Natural killer cell (primary cell): Measurements from ENCODE around the gene POLE3. TPM values are rescaled to one million over a fixed set of nuclear protein-coding genes. Genes with fewer than 3 reads are reported as not detected.

Experiments
- ATAC-seq, 3 donors: fragments of 150-1000 bp in 2 of 3; fragments of 200-7000 bp in 1 of 3; cut with Tn5 transposase; 1 replicate in 1 of 3; 2 replicates in 2 of 3; pipeline ENCODE4 v1.10.0; 2021; ENCODE audit warnings: mild to moderate bottlenecking in 2 of 3, moderate library complexity in 2 of 3
- DNase-seq, 2 donors: peaks; one replicate each; pipeline versions ENCODE4 v3.0.0 to v3.0.0-alpha.2; 2013 to 2021; ENCODE audit warnings: mixed read lengths in 1 of 2
- H3K27ac ChIP-seq: one replicate; pipeline ENCODE4 v1.5.1; 2013; ENCODE audit warnings: mild to moderate bottlenecking, low read length
- H3K27me3 ChIP-seq: one replicate; pipeline ENCODE4 v1.6.1; 2013; ENCODE audit warnings: low read length; ENCODE audit not compliant: control insufficient read depth, insufficient read depth
- H3K36me3 ChIP-seq: one replicate; pipeline ENCODE4 v1.6.1; 2013; ENCODE audit warnings: low read length; ENCODE audit not compliant: control insufficient read depth, insufficient read depth
- H3K4me1 ChIP-seq: one replicate; pipeline ENCODE4 v1.6.1; 2013; ENCODE audit warnings: low read length; ENCODE audit not compliant: control insufficient read depth, insufficient read depth
- H3K4me3 ChIP-seq: one replicate; pipeline ENCODE4 v1.5.1; 2013; ENCODE audit warnings: low read length
- H3K9me3 ChIP-seq: one replicate; pipeline ENCODE4 v1.6.1; 2013; ENCODE audit warnings: low read length; ENCODE audit not compliant: control insufficient read depth, insufficient read depth
- H3K27ac Mint-ChIP-seq, 2 donors: one replicate each; pipeline ENCODE4 v1.8.0; 2022; ENCODE audit warnings: mild to moderate bottlenecking in 2 of 2, mixed read lengths in 2 of 2, moderate library complexity in 1 of 2
- H3K27me3 Mint-ChIP-seq, 2 donors: one replicate each; pipeline ENCODE4 v1.8.0; 2022; ENCODE audit warnings: low read depth in 2 of 2, mixed read lengths in 2 of 2
- H3K36me3 Mint-ChIP-seq: one replicate; pipeline ENCODE4 v1.8.0; 2022; ENCODE audit warnings: mixed read lengths
- H3K4me1 Mint-ChIP-seq, 2 donors: one replicate each; pipeline ENCODE4 v1.8.0; 2022; ENCODE audit warnings: mixed read lengths in 2 of 2
- H3K4me3 Mint-ChIP-seq: one replicate; pipeline ENCODE4 v1.8.0; 2022; ENCODE audit warnings: mild to moderate bottlenecking, moderate library complexity, mixed read lengths
- H3K9me3 Mint-ChIP-seq, 2 donors: one replicate each; pipeline ENCODE4 v1.8.0; 2022; ENCODE audit warnings: mixed read lengths in 2 of 2
- WGBS: methylation state at CpG from one replicate; pipeline ENCODE4 v1.1.7; 2013; ENCODE audit warnings: missing lambda C conversion rate; ENCODE audit not compliant: insufficient coverage; 5-methylcytosine and 5-hydroxymethylcytosine counted together
- intact Hi-C: fragments of 100-400 bp; cut with micrococcal nuclease; formaldehyde crosslinking; loops from one replicate; pipeline ENCODE4 v1.14.2; 2022
- total RNA-seq, 4 donors: library from RNA; stranded (reverse); fragments of 120-200 nt in 1 of 4; gene quantifications; one replicate each; pipeline versions ENCODE4 v1.2.3 to v1.2.4, GENCODE V29; 2013 to 2022
- TF ChIP-seq, protein P1 (sequence below): fragments of 200-600 bp; IDR thresholded peaks from one replicate; pipeline ENCODE4 v1.8.0; 2022; ENCODE audit warnings: antibody characterized with exemption

The POLE3 gene
- total RNA-seq, 3 donors from 2014 or later (not counting 1 experiment from before 2014, with no cell fraction given), result 59.2 to 66.7 (median 62.2) TPM

DNA sequence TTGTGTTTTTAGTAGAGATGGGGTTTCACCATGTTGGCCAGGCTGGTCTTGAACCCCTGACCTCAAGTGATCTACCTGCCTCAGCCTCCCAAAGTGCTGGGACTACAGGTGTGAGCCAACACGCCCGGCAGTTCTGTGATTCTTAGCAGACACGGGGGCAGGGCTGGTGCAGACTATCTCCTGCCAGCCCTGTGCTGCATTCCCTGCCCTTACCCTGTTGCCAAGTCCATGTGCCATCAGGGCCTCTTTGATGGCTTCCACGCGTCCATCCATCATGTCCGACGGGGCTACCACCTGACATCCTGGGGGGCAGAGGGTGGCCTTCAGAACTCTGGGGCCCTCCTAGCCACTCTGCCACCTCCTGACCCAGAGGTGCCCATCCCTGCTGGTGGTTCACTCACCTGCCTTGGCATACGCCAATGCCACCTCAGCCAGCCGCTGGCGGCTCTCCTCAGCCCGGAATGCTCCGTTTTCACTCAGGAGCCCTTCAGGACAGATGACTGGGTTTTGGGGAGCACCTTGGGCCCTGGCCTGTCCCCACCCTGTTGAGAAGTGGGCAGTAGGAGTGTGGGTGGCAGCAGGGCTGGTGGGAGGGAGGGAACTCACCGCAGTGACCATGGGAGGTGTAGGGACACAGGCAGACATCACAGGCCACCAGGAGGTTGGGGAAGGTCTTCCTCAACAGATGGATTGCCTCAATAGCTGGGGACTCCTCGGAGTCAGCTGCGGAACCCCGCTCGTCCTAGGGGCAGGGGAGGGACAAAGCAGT is 20.1 kb downstream of the POLE3 start:
- Histone ChIP-seq H3K27me3 (no peaks in the 10 kb centered on the region), H3K36me3 (peaks cover 49% of the 10 kb centered on the region), H3K27ac (no peak overlapping the region), H3K4me3 (no peak overlapping the region), H3K9me3 (no peaks in the 10 kb centered on the region), H3K4me1 (no peaks in the 10 kb centered on the region)
- Mint-ChIP-seq H3K27me3 (no peaks in the 10 kb centered on the region), H3K27ac (no peak overlapping the region), H3K4me1 (peaks cover 0 to 2% of the 10 kb centered on the region in 2 donors), H3K4me3 (no peak overlapping the region), H3K36me3 (peaks cover 7% of the 10 kb centered on the region), H3K9me3 (no peaks in the 10 kb centered on the region)
- TF ChIP-seq, protein P1, sequence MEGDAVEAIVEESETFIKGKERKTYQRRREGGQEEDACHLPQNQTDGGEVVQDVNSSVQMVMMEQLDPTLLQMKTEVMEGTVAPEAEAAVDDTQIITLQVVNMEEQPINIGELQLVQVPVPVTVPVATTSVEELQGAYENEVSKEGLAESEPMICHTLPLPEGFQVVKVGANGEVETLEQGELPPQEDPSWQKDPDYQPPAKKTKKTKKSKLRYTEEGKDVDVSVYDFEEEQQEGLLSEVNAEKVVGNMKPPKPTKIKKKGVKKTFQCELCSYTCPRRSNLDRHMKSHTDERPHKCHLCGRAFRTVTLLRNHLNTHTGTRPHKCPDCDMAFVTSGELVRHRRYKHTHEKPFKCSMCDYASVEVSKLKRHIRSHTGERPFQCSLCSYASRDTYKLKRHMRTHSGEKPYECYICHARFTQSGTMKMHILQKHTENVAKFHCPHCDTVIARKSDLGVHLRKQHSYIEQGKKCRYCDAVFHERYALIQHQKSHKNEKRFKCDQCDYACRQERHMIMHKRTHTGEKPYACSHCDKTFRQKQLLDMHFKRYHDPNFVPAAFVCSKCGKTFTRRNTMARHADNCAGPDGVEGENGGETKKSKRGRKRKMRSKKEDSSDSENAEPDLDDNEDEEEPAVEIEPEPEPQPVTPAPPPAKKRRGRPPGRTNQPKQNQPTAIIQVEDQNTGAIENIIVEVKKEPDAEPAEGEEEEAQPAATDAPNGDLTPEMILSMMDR, result no peak
- DNase-seq (no peak), ATAC-seq (no peak)
- intact Hi-C loops, result no loop called here
- WGBS, result 96% methylated on average over 17 of the region's 17 CpGs

DNA sequence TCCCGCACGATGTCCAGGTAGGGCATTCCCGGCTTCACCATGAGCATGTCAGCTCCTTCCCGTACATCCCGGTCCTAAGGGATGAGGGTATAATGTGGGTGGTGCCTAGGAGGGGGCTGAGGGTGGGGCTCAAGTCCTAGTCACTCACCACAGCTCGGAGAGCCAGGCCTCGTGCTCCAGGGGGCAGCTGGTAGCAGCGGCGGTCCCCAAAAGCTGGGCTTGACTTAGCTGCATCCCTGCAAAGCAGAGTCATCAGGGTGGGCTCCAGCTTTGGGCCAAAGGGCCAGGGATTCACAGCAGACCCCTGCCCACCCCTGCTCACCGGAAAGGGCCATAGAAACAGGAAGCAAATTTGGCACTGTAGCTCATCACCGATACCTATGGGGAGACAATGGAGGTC is 21.0 kb downstream of the POLE3 start:
- H3K4me1 Mint-ChIP-seq, result no peaks in the 10 kb centered on the region
- intact Hi-C loops, result no loop called here
- 97% methylated on average over 11 of the region's 11 CpGs for WGBS
- H3K4me3 Mint-ChIP-seq, result no peak overlapping the region
- no peaks in the 10 kb centered on the region for H3K9me3 ChIP-seq
- no peak overlapping the region for H3K4me3 ChIP-seq
- DNase-seq (no peak), ATAC-seq (no peak)
- no peak overlapping the region for H3K27ac ChIP-seq
- no peaks in the 10 kb centered on the region for H3K4me1 ChIP-seq
- H3K27me3 ChIP-seq, result no peaks in the 10 kb centered on the region
- H3K27ac Mint-ChIP-seq, result no peak overlapping the region
- peaks cover 49% of the 10 kb centered on the region for H3K36me3 ChIP-seq
- H3K9me3 Mint-ChIP-seq, result no peaks in the 10 kb centered on the region
- TF ChIP-seq, protein P1, result no peak
- H3K27me3 Mint-ChIP-seq, result no peaks in the 10 kb centered on the region
- peaks cover 7% of the 10 kb centered on the region for H3K36me3 Mint-ChIP-seq

DNA sequence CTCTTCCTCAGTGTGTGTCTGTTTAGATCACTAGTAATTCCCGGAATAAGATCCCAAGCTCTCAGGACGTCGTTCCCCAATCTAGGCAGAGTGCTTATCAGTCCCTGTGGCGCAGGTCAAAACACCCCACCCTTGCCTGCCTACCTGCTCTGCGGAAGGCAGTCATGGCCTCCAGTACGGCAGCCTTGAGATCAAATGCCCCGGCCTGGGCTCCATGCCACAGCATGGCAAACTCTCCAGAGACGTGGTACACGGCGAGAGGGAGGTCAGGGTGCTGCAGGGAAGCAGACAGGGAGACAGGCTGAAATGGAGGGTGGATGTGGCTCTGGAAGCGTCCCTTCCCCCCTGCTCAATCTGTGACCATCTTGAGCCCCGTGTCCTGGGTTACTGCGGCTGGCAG is 21.6 kb downstream of the POLE3 start:
- Histone ChIP-seq H3K27me3 (no peaks in the 10 kb centered on the region), H3K4me1 (no peaks in the 10 kb centered on the region), H3K9me3 (no peaks in the 10 kb centered on the region), H3K36me3 (peaks cover 49% of the 10 kb centered on the region), H3K4me3 (no peak overlapping the region), H3K27ac (no peak overlapping the region)
- no peaks in the 10 kb centered on the region for H3K27me3 Mint-ChIP-seq
- H3K36me3 Mint-ChIP-seq, result peaks cover 7% of the 10 kb centered on the region
- no peak overlapping the region for H3K27ac Mint-ChIP-seq
- ATAC-seq (no peak), DNase-seq (no peak)
- intact Hi-C loops, result no loop called here
- WGBS, result 97% methylated on average over 13 of the region's 13 CpGs
- TF ChIP-seq, protein P1, result no peak
- H3K4me1 Mint-ChIP-seq, result no peaks in the 10 kb centered on the region
- no peak overlapping the region for H3K4me3 Mint-ChIP-seq
- no peaks in the 10 kb centered on the region for H3K9me3 Mint-ChIP-seq
